HepG2 (cell line): ENCODE results near the gene FAF2. TPM values are rescaled to one million over a fixed set of nuclear protein-coding genes. Genes with fewer than 3 reads are reported as not detected.

ENCODE experiments used
- BCL3 ChIP-seq: sonication (generic); formaldehyde crosslinking; IDR thresholded peaks from 2 replicates; pipeline ENCODE4 v1.5.1; 2020; ENCODE audit warnings: mild to moderate bottlenecking, missing genetic modification reagents, moderate library complexity
- CBX2 ChIP-seq, 2 experiments: fragments of 200-600 bp in 1 of 2; sonication (generic); formaldehyde crosslinking in 1 of 2; IDR thresholded peaks; 2 replicates each; pipeline versions ENCODE4 v1.7.0 to v1.8.1; 2018 to 2022; ENCODE audit warnings: low read depth in 2 of 2, low read length in 1 of 2, mild to moderate bottlenecking in 1 of 2, missing genetic modification reagents in 1 of 2
- DZIP1 ChIP-seq: sonication (generic); formaldehyde crosslinking; IDR thresholded peaks from 2 replicates; pipeline ENCODE4 v1.5.0; 2020; ENCODE audit warnings: mild to moderate bottlenecking, missing genetic modification reagents
- GZF1 ChIP-seq: sonication (generic); formaldehyde crosslinking; IDR thresholded peaks from 2 replicates; pipeline ENCODE4 v1.5.1; 2020; ENCODE audit warnings: mild to moderate bottlenecking, missing genetic modification reagents
- HMG20A ChIP-seq: IDR thresholded peaks from 2 replicates; pipeline ENCODE4 v1.6.1; 2016; ENCODE audit warnings: borderline replicate concordance
- KDM5B ChIP-seq: sonication (generic); formaldehyde crosslinking; IDR thresholded peaks from 2 replicates; pipeline ENCODE4 v1.4.0; 2020; ENCODE audit warnings: missing genetic modification reagents, mild to moderate bottlenecking, borderline replicate concordance
- KLF11 ChIP-seq: IDR thresholded peaks from 2 replicates; pipeline ENCODE4 v1.6.1; 2016; ENCODE audit warnings: missing compliant biosample characterization
- KLF6 ChIP-seq: IDR thresholded peaks from 2 replicates; pipeline ENCODE4 v1.8.0; 2016; ENCODE audit warnings: missing biosample characterization, missing genetic modification reagents
- MLX ChIP-seq: IDR thresholded peaks from 2 replicates; pipeline ENCODE4 v1.6.1; 2016
- USF2 ChIP-seq, 2 experiments: sonication (generic) in 1 of 2; formaldehyde crosslinking in 1 of 2; IDR thresholded peaks; 2 replicates each; pipeline versions ENCODE4 v1.5.1 to v1.6.1; 2011 to 2020; ENCODE audit warnings: borderline replicate concordance in 1 of 2, low read depth in 1 of 2, low read length in 1 of 2, mild to moderate bottlenecking in 1 of 2, missing genetic modification reagents in 1 of 2, moderate library complexity in 1 of 2
- ZNF446 ChIP-seq: sonication (generic); formaldehyde crosslinking; IDR thresholded peaks from 2 replicates; pipeline ENCODE4 v1.5.0; 2020; ENCODE audit warnings: mild to moderate bottlenecking, missing genetic modification reagents
- ZNF574 ChIP-seq: sonication (generic); formaldehyde crosslinking; IDR thresholded peaks from 2 replicates; pipeline ENCODE4 v1.4.0; 2020; ENCODE audit warnings: missing genetic modification reagents
- ZNF746 ChIP-seq: sonication (generic); formaldehyde crosslinking; IDR thresholded peaks from 2 replicates; pipeline ENCODE4 v1.8.0; 2022; ENCODE audit warnings: mild to moderate bottlenecking, missing genetic modification reagents
- ZNF766 ChIP-seq: sonication (generic); formaldehyde crosslinking; IDR thresholded peaks from 2 replicates; pipeline ENCODE4 v1.5.0; 2020; ENCODE audit warnings: missing genetic modification reagents, borderline replicate concordance
- ZNF800 ChIP-seq: sonication (generic); formaldehyde crosslinking; IDR thresholded peaks from 2 replicates; pipeline ENCODE4 v1.4.0; 2020; ENCODE audit warnings: missing genetic modification reagents
- polyA plus RNA-seq, 8 experiments: library from polyadenylated mRNA; depleted of rRNA in 3 of 8; stranded (reverse) in 7 of 8; unstranded in 1 of 8; fragments of >200 nt; fragmentation: Illumina TruSeq in 4 of 8; extraction: Trizol in 4 of 8; gene quantifications; 2 replicates each; pipeline versions ENCODE4 v1.2.1 to v1.2.3, GENCODE V29; 2011 to 2016; ENCODE audit warnings: low read depth in 4 of 8, missing spikeins in 1 of 8, mixed read lengths in 1 of 8; ENCODE audit not compliant: insufficient read depth in 1 of 8
- total RNA-seq, 5 experiments: library from RNA; depleted of rRNA; stranded (reverse); fragments of >200 nt; fragmentation: Illumina TruSeq; extraction: Trizol; gene quantifications; 2 replicates each; pipeline ENCODE4 v1.2.3, GENCODE V29; 2016; ENCODE audit warnings: low read depth in 1 of 5

FAF2 gene
- total and polyA plus RNA-seq, 2 of the 13 experiments (the other 11 are each of a cell fraction or from before 2014, with no cell fraction given) = 27.8 to 34.3 TPM

- TF ChIP-seq USF2 (IDR thresholded peaks at IDR 0.05; ENCODE audit: low read depth, low read length) (peak; percentile 75), USF2 (CRISPR knock-in tag; IDR thresholded peaks at IDR 0.05; ENCODE audit: borderline replicate concordance) (peak; percentile 84; the same call in 1 of the 2 replicates), KDM5B (0 out of 2 replicates have a peak, but pooled peaks have one; percentile 14), ZNF446 (CRISPR knock-in tag) (0 out of 2 replicates have a peak, but pooled peaks have one; percentile 3), CBX2 (IDR thresholded peaks at IDR 0.05; ENCODE audit: low read depth, low read length) (no peak), CBX2 (CRISPR knock-in tag; IDR thresholded peaks at IDR 0.05; ENCODE audit: low read depth) (no peak), BCL3 (CRISPR knock-in tag) (no peak), ZNF574 (peak; percentile 41; the same call in 1 of the 2 replicates), HMG20A (no peak), ZNF766 (CRISPR knock-in tag) (no peak; the same call in 1 of the 2 replicates), GZF1 (CRISPR knock-in tag) (no peak), KLF6 (CRISPR knock-in tag) (peak; percentile 24; the same call in 1 of the 2 replicates), MLX (CRISPR knock-in tag) (0 out of 2 replicates have a peak, but pooled peaks have one; percentile 22), KLF11 (CRISPR knock-in tag) (0 out of 2 replicates have a peak, but pooled peaks have one; percentile 44), DZIP1 (no peak), ZNF746 (no peak), ZNF800 (no peak)
Observed at GRCh38 chr5:176536902-176537553, 88.8 kb downstream of the FAF2 start, which contains the start of gene RNF44 (continued).
